GM23338 (cell line): ENCODE results near the gene AGRN. TPM values are rescaled to one million over a fixed set of nuclear protein-coding genes. Genes with fewer than 3 reads are reported as not detected.

ENCODE experiments used
- ATAC-seq: fragments of 200-7000 bp; cut with Tn5 transposase; 3 replicates; pipeline ENCODE4 v1.9.1; 2020
- DNase-seq: peaks from one replicate; pipeline ENCODE4 v3.0.0-alpha.2; 2015; ENCODE audit warnings: low spot score
- H2AFZ ChIP-seq: fragments of 200-600 bp; sonication (generic); 2 replicates; pipeline ENCODE4 v1.8.0; 2016; ENCODE audit warnings: antibody characterized with exemption, mild to moderate bottlenecking, moderate library complexity
- H3F3A ChIP-seq: fragments of 200-600 bp; sonication (generic); replicated peaks from 2 replicates; pipeline ENCODE4 v1.8.0; 2017; ENCODE audit warnings: antibody characterized with exemption, mixed run types, low read depth
- H3K27ac ChIP-seq: fragments of 200-600 bp; sonication (generic); 2 replicates; pipeline ENCODE4 v1.6.1; 2016; ENCODE audit warnings: low read depth
- H3K27me3 ChIP-seq: fragments of 200-600 bp; sonication (generic); 2 replicates; pipeline ENCODE4 v1.8.0; 2016; ENCODE audit warnings: mild to moderate bottlenecking, mixed run types, moderate library complexity; ENCODE audit not compliant: insufficient read depth
- H3K36me3 ChIP-seq: fragments of 200-600 bp; sonication (generic); 2 replicates; pipeline ENCODE4 v1.8.0; 2016; ENCODE audit warnings: mild to moderate bottlenecking; ENCODE audit not compliant: insufficient read depth
- H3K4me1 ChIP-seq: fragments of 200-600 bp; sonication (generic); 2 replicates; pipeline ENCODE4 v1.8.0; 2016; ENCODE audit warnings: mild to moderate bottlenecking, moderate library complexity; ENCODE audit not compliant: insufficient read depth
- H3K4me2 ChIP-seq: fragments of 200-600 bp; sonication (generic); 2 replicates; pipeline ENCODE4 v1.7.1; 2017; ENCODE audit warnings: mixed run types
- H3K4me3 ChIP-seq: fragments of 200-600 bp; sonication (generic); 2 replicates; pipeline ENCODE4 v1.6.1; 2016; ENCODE audit warnings: mixed run types
- H3K79me2 ChIP-seq: fragments of 200-600 bp; sonication (generic); replicated peaks from 2 replicates; pipeline ENCODE4 v1.8.0; 2017; ENCODE audit warnings: mild to moderate bottlenecking; ENCODE audit not compliant: insufficient read depth
- H3K9me2 ChIP-seq: fragments of 200-600 bp; sonication (generic); 2 replicates; pipeline ENCODE4 v1.8.0; 2017; ENCODE audit not compliant: insufficient read depth
- H4K20me1 ChIP-seq: fragments of 200-600 bp; sonication (generic); replicated peaks from 2 replicates; pipeline ENCODE4 v1.8.0; 2017; ENCODE audit warnings: mild to moderate bottlenecking; ENCODE audit not compliant: insufficient read depth
- H3K27ac Mint-ChIP-seq: 2 replicates; pipeline ENCODE4 v1.8.0; 2020; ENCODE audit warnings: inconsistent platforms, mild to moderate bottlenecking, moderate library complexity, mixed read lengths
- H3K27me3 Mint-ChIP-seq: 3 replicates; pipeline ENCODE4 v1.8.0; 2022; ENCODE audit warnings: low read depth, mild to moderate bottlenecking, moderate library complexity, mixed read lengths, inconsistent platforms; ENCODE audit not compliant: insufficient read depth, poor library complexity
- H3K36me3 Mint-ChIP-seq: 3 replicates; pipeline ENCODE4 v1.8.0; 2021; ENCODE audit warnings: low read depth, mild to moderate bottlenecking, inconsistent platforms, moderate library complexity, mixed read lengths
- H3K4me1 Mint-ChIP-seq: 3 replicates; pipeline ENCODE4 v1.8.0; 2020; ENCODE audit warnings: mild to moderate bottlenecking, inconsistent platforms, mixed read lengths
- H3K4me3 Mint-ChIP-seq: 3 replicates; pipeline ENCODE4 v1.8.0; 2021; ENCODE audit warnings: moderate library complexity, mild to moderate bottlenecking, inconsistent platforms, mixed read lengths
- H3K9me3 Mint-ChIP-seq: 3 replicates; pipeline ENCODE4 v1.8.0; 2020; ENCODE audit warnings: moderate library complexity, mild to moderate bottlenecking, inconsistent platforms, mixed read lengths
- CREB1 ChIP-seq: fragments of 250-450 bp; sonication (Bioruptor Pico); IDR thresholded peaks from 2 replicates; pipeline ENCODE4 v1.5.0; 2020; ENCODE audit warnings: low read depth, mild to moderate bottlenecking, moderate library complexity
- EZH2 ChIP-seq: fragments of 200-600 bp; sonication (generic); IDR thresholded peaks from one replicate; pipeline ENCODE4 v1.8.0; 2017; ENCODE audit warnings: antibody characterized with exemption, mild to moderate bottlenecking, low read depth; ENCODE audit not compliant: unreplicated experiment
- EZH2phosphoT487 ChIP-seq: fragments of 200-600 bp; sonication (generic); IDR thresholded peaks from one replicate; pipeline ENCODE4 v1.8.1; 2018; ENCODE audit warnings: antibody characterized with exemption; ENCODE audit not compliant: unreplicated experiment
- JUNB ChIP-seq: IDR thresholded peaks from one replicate; pipeline ENCODE4 v1.6.1; 2016; ENCODE audit warnings: antibody characterized with exemption; ENCODE audit not compliant: unreplicated experiment
- NANOG ChIP-seq: IDR thresholded peaks from 2 replicates; pipeline ENCODE4 v1.6.1; 2016; ENCODE audit warnings: antibody characterized with exemption, borderline replicate concordance
- POLR2AphosphoS5 ChIP-seq: IDR thresholded peaks from 2 replicates; pipeline ENCODE4 v1.6.1; 2016; ENCODE audit warnings: antibody characterized with exemption, low read depth
- REST ChIP-seq: IDR thresholded peaks from one replicate; pipeline ENCODE4 v1.6.1; 2018; ENCODE audit warnings: antibody characterized with exemption; ENCODE audit not compliant: unreplicated experiment
- STAT1 ChIP-seq: IDR thresholded peaks from one replicate; pipeline ENCODE4 v1.6.1; 2016; ENCODE audit warnings: antibody characterized with exemption; ENCODE audit not compliant: unreplicated experiment
- ZNF114 ChIP-seq: fragments of 250-450 bp; sonication (Bioruptor Pico); IDR thresholded peaks from 2 replicates; pipeline ENCODE4 v1.5.0; 2020; ENCODE audit warnings: mild to moderate bottlenecking, moderate library complexity
- ZNF331 ChIP-seq: fragments of 250-450 bp; sonication (Bioruptor Pico); IDR thresholded peaks from 2 replicates; pipeline ENCODE4 v1.5.0; 2020; ENCODE audit warnings: low read depth, mild to moderate bottlenecking, moderate library complexity
- ZNF462 ChIP-seq: fragments of 250-450 bp; sonication (Bioruptor Pico); IDR thresholded peaks from 2 replicates; pipeline ENCODE4 v1.5.0; 2020; ENCODE audit warnings: mild to moderate bottlenecking, moderate library complexity
- polyA plus RNA-seq: library from polyadenylated mRNA; unstranded; fragments of >200 nt; fragmentation: Nextera tagmentation; extraction: Ambion mirVana; gene quantifications from 2 replicates; pipeline ENCODE4 v1.2.1, GENCODE V29; 2016
- total RNA-seq: library from RNA; depleted of rRNA; stranded (reverse); fragments of >200 nt; shearing (Covaris generic); gene quantifications from 2 replicates; pipeline ENCODE4 v1.2.3, GENCODE V29; 2014
- TF ChIP-seq, protein P1 (sequence below), 2 experiments: fragments of 200-600 bp in 1 of 2; sonication (generic) in 1 of 2; conservative IDR thresholded peaks; 2 replicates each; pipeline versions ENCODE4 v1.5.1 to v1.6.1; 2016 to 2017; ENCODE audit warnings: antibody characterized with exemption in 2 of 2, low read depth in 2 of 2, mild to moderate bottlenecking in 2 of 2, moderate library complexity in 1 of 2
- TF ChIP-seq, protein P2 (sequence below): IDR thresholded peaks from 2 replicates; pipeline ENCODE4 v1.6.1; 2016; ENCODE audit warnings: antibody characterized with exemption

Gene AGRN
- total and polyA plus RNA-seq, 2 experiments from 2014 or later = 12.3 to 185 TPM

DNA sequence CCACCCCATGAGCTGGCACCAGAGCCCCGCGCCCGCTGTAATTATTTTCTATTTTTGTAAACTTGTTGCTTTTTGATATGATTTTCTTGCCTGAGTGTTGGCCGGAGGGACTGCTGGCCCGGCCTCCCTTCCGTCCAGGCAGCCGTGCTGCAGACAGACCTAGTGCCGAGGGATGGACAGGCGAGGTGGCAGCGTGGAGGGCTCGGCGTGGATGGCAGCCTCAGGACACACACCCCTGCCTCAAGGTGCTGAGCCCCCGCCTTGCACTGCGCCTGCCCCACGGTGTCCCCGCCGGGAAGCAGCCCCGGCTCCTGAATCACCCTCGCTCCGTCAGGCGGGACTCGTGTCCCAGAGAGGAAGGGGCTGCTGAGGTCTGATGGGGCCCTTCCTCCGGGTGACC lies 35.1 kb downstream of the AGRN start:
- no peaks in the 10 kb centered on the region; the same call in 1 of the 2 replicates for H4K20me1 ChIP-seq
- DNase-seq (no peak), ATAC-seq (no peak)
- no peak overlapping the region for H3K4me3 ChIP-seq
- no peak overlapping the region for H2AFZ ChIP-seq
- H3K4me2 ChIP-seq = no peak overlapping the region
- Mint-ChIP-seq H3K9me3 (peaks cover 2% of the 10 kb centered on the region; the same call in 1 of the 3 replicates), H3K27ac (no peak overlapping the region), H3K4me3 (no peak overlapping the region), H3K27me3 (peaks cover 28% of the 10 kb centered on the region), H3K4me1 (peaks cover 3% of the 10 kb centered on the region; the same call in 2 of the 3 replicates), H3K36me3 (peaks cover 18% of the 10 kb centered on the region)
- H3F3A ChIP-seq = 0 out of 2 replicates have a peak, but pooled peaks cover 15% of the 10 kb centered on the region
- H3K27me3 ChIP-seq = peaks cover 21% of the 10 kb centered on the region
- no peaks in the 10 kb centered on the region; the same call in 1 of the 2 replicates for H3K4me1 ChIP-seq
- H3K9me2 ChIP-seq = no peaks in the 10 kb centered on the region
- TF ChIP-seq POLR2AphosphoS5 = no peak
- no peak for TF ChIP-seq REST
- TF ChIP-seq ZNF114 (CRISPR knock-in tag) = no peak
- no peak for TF ChIP-seq EZH2phosphoT487
- TF ChIP-seq NANOG = no peak
- TF ChIP-seq, protein P1, sequence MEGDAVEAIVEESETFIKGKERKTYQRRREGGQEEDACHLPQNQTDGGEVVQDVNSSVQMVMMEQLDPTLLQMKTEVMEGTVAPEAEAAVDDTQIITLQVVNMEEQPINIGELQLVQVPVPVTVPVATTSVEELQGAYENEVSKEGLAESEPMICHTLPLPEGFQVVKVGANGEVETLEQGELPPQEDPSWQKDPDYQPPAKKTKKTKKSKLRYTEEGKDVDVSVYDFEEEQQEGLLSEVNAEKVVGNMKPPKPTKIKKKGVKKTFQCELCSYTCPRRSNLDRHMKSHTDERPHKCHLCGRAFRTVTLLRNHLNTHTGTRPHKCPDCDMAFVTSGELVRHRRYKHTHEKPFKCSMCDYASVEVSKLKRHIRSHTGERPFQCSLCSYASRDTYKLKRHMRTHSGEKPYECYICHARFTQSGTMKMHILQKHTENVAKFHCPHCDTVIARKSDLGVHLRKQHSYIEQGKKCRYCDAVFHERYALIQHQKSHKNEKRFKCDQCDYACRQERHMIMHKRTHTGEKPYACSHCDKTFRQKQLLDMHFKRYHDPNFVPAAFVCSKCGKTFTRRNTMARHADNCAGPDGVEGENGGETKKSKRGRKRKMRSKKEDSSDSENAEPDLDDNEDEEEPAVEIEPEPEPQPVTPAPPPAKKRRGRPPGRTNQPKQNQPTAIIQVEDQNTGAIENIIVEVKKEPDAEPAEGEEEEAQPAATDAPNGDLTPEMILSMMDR (conservative IDR thresholded peaks at IDR 0.05; ENCODE audit: low read depth in 2 of 2) = no peak
- no peak for TF ChIP-seq JUNB
- TF ChIP-seq, protein P2, sequence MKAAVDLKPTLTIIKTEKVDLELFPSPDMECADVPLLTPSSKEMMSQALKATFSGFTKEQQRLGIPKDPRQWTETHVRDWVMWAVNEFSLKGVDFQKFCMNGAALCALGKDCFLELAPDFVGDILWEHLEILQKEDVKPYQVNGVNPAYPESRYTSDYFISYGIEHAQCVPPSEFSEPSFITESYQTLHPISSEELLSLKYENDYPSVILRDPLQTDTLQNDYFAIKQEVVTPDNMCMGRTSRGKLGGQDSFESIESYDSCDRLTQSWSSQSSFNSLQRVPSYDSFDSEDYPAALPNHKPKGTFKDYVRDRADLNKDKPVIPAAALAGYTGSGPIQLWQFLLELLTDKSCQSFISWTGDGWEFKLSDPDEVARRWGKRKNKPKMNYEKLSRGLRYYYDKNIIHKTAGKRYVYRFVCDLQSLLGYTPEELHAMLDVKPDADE = no peak
- no peak for TF ChIP-seq EZH2
- no peak for TF ChIP-seq CREB1 (CRISPR knock-in tag)
- TF ChIP-seq STAT1 = no peak
- no peak for TF ChIP-seq ZNF462 (CRISPR knock-in tag)
- no peak for TF ChIP-seq ZNF331 (CRISPR knock-in tag)
- H3K36me3 ChIP-seq = peaks cover 4% of the 10 kb centered on the region; the same call in 1 of the 2 replicates
- H3K27ac ChIP-seq = no peak overlapping the region
- no peaks in the 10 kb centered on the region for H3K79me2 ChIP-seq
